Measurements from ENCODE around the gene CDK15.

The CDK15 gene

DNA sequence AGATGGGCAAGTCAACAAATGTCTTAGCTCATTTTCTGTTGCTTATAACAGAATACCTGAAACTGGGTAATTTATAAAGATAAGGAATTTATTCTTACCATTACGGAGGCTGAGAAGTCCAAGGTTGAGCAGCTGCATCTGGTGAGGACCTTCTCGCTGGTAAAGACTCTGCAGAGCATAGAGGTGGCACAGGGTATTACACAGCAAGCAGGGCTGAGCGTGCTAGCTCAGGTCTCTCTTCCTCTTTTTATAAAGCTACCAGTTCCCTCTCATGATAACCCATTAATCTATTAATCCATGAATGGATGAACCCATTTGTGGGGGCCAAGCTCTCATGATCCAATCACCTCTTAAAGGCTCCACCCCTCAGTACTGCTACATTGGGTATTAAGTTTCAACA lies 109.1 kb downstream of the CDK15 start:
- no peaks in the 10 kb centered on the region; the same call in 1 of the 2 replicates for H3K36me3 ChIP-seq (ENCODE audit: insufficient read depth, low read length)
- no peak overlapping the region for H3K9ac ChIP-seq (ENCODE audit: low read depth, low read length)
- no peak overlapping the region for H3K27ac ChIP-seq (ENCODE audit: low read depth, low read length)
- no peak overlapping the region for H3K4me3 ChIP-seq (ENCODE audit: low read length)
- H3K27me3 ChIP-seq (ENCODE audit: insufficient read depth, low read length) = no peaks in the 10 kb centered on the region
- 89% methylated on average over 3 of the region's 3 CpGs for WGBS
- peaks cover 11% of the 10 kb centered on the region; the same call in 1 of the 2 replicates for H3K4me1 ChIP-seq (ENCODE audit: insufficient read depth, low read length)
- H3K9me3 ChIP-seq (ENCODE audit: insufficient read depth, low read depth, low read length) = no peaks in the 10 kb centered on the region

DNA sequence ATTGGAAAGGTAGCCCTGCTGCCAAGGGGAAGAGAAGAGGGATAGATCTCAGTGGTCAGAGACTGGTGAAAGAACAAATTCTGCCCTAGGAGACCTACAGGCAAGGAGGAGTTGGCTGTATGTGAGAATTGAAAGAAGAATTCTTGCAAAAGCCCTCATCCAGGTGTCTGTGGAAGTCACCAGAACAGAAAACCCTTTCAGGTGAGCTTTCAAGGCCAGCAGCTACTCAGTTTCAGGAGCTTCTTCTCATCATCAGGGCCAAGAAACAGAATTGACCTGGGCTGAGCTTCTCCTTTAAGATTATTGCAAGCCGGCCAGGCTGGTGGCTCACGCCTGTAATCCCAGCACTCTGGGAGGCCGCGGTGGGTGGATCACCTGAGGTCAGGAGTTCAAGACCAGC lies 110.2 kb downstream of the CDK15 start:
- Histone ChIP-seq H3K4me3 (ENCODE audit: low read length) (no peak overlapping the region), H3K27ac (ENCODE audit: low read depth, low read length) (no peak overlapping the region), H3K9me3 (ENCODE audit: insufficient read depth, low read depth, low read length) (no peaks in the 10 kb centered on the region), H3K9ac (ENCODE audit: low read depth, low read length) (no peak overlapping the region), H3K36me3 (ENCODE audit: insufficient read depth, low read length) (no peaks in the 10 kb centered on the region; the same call in 1 of the 2 replicates), H3K27me3 (ENCODE audit: insufficient read depth, low read length) (no peaks in the 10 kb centered on the region), H3K4me1 (ENCODE audit: insufficient read depth, low read length) (0 out of 2 replicates have a peak, but pooled peaks cover 3% of the 10 kb centered on the region)
- 90% methylated on average over 4 of the region's 4 CpGs for WGBS

DNA sequence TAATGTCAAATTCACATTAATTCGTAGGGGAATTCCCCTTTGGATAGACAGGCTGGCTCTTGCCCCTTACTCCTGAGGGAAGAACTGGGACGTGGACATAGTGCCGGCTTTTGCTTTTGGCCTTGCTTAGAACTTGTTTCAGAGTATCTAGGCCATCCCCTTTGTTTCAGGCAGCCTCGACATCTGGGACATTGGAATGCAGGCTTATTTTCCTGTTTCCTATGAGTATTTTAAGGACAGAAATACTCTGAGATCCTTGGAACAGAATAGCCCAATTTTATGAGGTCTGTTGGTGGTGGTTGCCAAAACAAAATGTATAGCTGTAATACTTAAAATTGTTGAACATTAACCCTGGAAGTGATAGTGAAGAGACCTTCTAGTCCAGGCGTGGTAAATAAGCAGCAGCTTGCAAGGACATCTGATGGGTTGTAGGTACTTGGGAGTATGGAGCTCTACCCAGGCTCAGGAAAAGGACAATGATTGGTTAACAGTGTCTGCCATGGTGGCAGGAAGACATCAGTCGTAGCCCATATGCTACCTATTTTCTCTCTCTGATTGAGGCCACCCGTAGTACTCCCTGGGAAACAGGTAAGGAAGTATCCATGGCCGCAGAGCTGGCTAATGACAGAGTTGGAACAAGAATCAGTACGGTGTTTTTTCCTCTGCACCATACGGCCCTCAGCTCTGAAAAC lies 112.4 kb downstream of the CDK15 start:
- 89% methylated on average over 10 of the region's 10 CpGs for WGBS

DNA sequence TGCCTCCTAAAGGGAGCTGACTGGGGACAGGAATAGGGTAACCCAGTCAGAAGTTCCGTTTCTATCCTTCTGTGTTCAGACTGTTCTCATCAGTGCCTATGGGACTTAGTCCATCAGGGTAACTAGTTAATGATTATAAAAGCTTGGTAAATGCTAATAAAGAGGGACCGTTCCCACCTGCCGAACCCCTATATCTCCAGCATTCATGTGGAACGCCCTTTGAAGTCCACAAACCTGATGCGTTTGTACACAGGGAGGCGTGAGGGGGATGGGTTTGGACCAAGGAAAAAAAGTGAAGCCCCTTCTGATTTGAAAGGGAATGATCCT lies 112.9 kb downstream of the CDK15 start:
- peaks cover 11% of the 10 kb centered on the region for H3K4me1 ChIP-seq (ENCODE audit: insufficient read depth, low read length)
- no peaks in the 10 kb centered on the region; the same call in 1 of the 2 replicates for H3K36me3 ChIP-seq (ENCODE audit: insufficient read depth, low read length)
- H3K9ac ChIP-seq (ENCODE audit: low read depth, low read length) = no peak overlapping the region
- no peak overlapping the region for H3K4me3 ChIP-seq (ENCODE audit: low read length)
- WGBS = 95% methylated on average over 6 of the region's 6 CpGs
- H3K9me3 ChIP-seq (ENCODE audit: insufficient read depth, low read depth, low read length) = no peaks in the 10 kb centered on the region
- H3K27me3 ChIP-seq (ENCODE audit: insufficient read depth, low read length) = no peaks in the 10 kb centered on the region
- no peak overlapping the region for H3K27ac ChIP-seq (ENCODE audit: low read depth, low read length)

More for the DNA sequence above, 112.4 kb downstream of the CDK15 start:
- H3K27ac ChIP-seq (ENCODE audit: low read depth, low read length) = no peak overlapping the region
- H3K9ac ChIP-seq (ENCODE audit: low read depth, low read length) = no peak overlapping the region
- no peaks in the 10 kb centered on the region for H3K9me3 ChIP-seq (ENCODE audit: insufficient read depth, low read depth, low read length)
- H3K4me1 ChIP-seq (ENCODE audit: insufficient read depth, low read length) = peaks cover 6% of the 10 kb centered on the region
- H3K36me3 ChIP-seq (ENCODE audit: insufficient read depth, low read length) = no peaks in the 10 kb centered on the region; the same call in 1 of the 2 replicates
- no peak overlapping the region for H3K4me3 ChIP-seq (ENCODE audit: low read length)
- no peaks in the 10 kb centered on the region for H3K27me3 ChIP-seq (ENCODE audit: insufficient read depth, low read length)

DNA sequence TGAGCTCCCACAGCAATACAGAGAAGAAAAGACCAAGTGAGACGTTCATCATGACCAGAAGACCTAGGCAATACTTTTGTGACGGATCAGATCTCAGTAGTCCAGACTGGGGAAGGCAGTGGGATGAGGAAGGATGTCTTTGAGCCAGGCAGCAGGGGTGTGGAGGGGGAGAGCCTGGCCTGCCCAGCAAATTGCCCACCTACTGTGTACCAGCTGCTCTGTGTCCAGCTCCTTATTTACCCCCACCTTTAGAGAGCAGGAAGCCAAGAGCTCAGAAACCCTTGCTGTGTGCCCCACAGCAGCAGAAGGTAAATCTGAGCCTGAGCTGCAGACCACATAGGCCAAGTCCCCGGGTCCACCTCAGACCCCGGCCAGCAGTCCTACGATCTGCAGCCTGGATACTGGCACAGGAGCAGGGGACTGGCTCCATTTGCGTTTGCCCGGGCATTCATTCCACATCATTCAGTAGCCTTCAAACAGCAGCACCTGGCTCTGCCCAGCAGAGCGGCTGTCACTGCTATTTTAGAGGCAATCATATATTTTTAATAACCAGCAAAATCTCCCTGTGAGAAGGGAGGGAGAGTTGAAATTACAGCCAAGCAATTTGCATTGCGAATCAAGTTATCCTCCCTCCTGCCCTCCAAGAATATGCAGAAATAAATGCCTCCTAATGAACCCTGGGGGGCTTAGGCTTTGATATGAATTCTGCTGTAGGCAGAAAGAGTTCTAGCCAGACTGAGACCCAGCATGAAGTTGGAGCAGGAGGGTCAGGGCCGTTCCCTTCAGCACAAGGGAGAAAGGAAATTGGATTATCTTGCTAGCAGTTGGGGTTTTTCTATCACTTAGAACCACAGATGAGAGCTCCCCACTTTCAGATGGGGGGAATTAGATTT lies 117.3 kb downstream of the CDK15 start:
- Histone ChIP-seq H3K27ac (ENCODE audit: low read depth, low read length) (no peak overlapping the region), H3K4me3 (ENCODE audit: low read length) (no peak overlapping the region), H3K27me3 (ENCODE audit: insufficient read depth, low read length) (no peaks in the 10 kb centered on the region), H3K9me3 (ENCODE audit: insufficient read depth, low read depth, low read length) (no peaks in the 10 kb centered on the region), H3K9ac (ENCODE audit: low read depth, low read length) (no peak overlapping the region), H3K36me3 (ENCODE audit: insufficient read depth, low read length) (no peaks in the 10 kb centered on the region), H3K4me1 (ENCODE audit: insufficient read depth, low read length) (peaks cover 14% of the 10 kb centered on the region)
- 59% methylated on average over 9 of the region's 10 CpGs for WGBS

DNA sequence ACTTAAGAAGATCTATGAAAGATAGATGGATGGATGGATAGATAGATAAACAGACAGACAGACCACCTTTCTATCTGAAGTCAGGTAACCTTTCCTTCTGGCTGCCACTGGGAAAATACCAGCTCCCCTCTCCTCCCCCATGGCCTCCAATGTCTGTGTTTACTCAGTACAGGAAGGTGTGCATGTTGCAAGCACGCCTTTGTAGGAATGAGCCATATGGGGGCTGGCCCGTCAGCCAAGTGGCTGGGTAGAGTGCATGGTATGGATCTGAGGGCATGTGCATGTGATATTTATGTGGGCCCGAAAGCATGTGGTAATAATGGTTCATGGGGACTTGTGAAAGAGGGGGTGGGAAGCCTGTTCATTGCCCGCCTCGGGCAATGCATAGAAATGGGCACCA lies 118.1 kb downstream of the CDK15 start:
- no peaks in the 10 kb centered on the region for H3K36me3 ChIP-seq (ENCODE audit: insufficient read depth, low read length)
- no peak overlapping the region for H3K9ac ChIP-seq (ENCODE audit: low read depth, low read length)
- H3K4me3 ChIP-seq (ENCODE audit: low read length) = no peak overlapping the region
- H3K27me3 ChIP-seq (ENCODE audit: insufficient read depth, low read length) = no peaks in the 10 kb centered on the region
- WGBS = 87% methylated on average over 5 of the region's 5 CpGs
- H3K4me1 ChIP-seq (ENCODE audit: insufficient read depth, low read length) = peaks cover 14% of the 10 kb centered on the region
- no peaks in the 10 kb centered on the region for H3K9me3 ChIP-seq (ENCODE audit: insufficient read depth, low read depth, low read length)
- H3K27ac ChIP-seq (ENCODE audit: low read depth, low read length) = no peak overlapping the region

DNA sequence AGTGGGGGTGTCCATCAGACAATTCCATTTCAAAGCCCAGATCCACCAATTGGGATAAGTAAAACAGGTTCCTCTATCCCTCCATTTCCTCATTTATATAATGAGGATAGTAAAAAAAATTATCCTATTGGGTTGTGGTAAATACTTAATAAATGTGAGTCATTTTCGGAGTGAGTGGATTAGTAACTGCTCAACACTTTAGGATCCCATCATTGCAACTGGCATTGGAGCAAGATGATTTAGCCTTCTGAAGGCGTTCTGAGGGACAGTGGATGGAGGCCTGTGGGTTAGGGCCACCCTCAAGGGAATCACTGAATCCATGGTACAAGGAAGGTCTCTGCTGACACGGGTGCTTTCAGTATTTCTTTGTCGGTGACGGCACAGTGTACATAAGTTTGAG lies 118.7 kb downstream of the CDK15 start:
- Histone ChIP-seq H3K27me3 (ENCODE audit: insufficient read depth, low read length) (no peaks in the 10 kb centered on the region), H3K27ac (ENCODE audit: low read depth, low read length) (no peak overlapping the region), H3K36me3 (ENCODE audit: insufficient read depth, low read length) (no peaks in the 10 kb centered on the region), H3K9ac (ENCODE audit: low read depth, low read length) (no peak overlapping the region), H3K4me1 (ENCODE audit: insufficient read depth, low read length) (peaks cover 17% of the 10 kb centered on the region), H3K9me3 (ENCODE audit: insufficient read depth, low read depth, low read length) (no peaks in the 10 kb centered on the region), H3K4me3 (ENCODE audit: low read length) (no peak overlapping the region)
- 96% methylated on average over 5 of the region's 5 CpGs for WGBS

DNA sequence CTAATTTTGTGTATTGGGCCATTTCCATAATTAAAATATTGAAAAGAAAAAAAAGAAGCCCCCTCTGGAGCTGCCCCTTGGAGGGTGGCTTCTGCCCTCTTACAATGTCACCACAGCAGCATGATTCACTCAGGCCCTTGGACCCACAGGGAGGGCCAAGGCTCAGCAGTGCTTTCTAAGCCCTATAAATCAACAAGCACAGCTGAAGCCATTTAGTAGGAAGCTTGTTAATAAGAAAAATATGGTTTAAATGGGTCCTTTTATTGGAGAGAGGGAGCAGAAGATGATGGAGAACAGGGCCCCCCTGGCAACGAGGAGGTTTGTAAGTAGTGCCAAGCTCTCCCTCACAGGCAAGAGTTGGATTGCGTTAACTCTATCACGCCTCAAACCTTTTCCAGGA lies 119.7 kb downstream of the CDK15 start:
- WGBS = 94% methylated on average over 3 of the region's 3 CpGs
- Histone ChIP-seq H3K4me3 (ENCODE audit: low read length) (no peak overlapping the region), H3K4me1 (ENCODE audit: insufficient read depth, low read length) (peaks cover 19% of the 10 kb centered on the region), H3K27me3 (ENCODE audit: insufficient read depth, low read length) (no peaks in the 10 kb centered on the region), H3K9me3 (ENCODE audit: insufficient read depth, low read depth, low read length) (no peaks in the 10 kb centered on the region), H3K36me3 (ENCODE audit: insufficient read depth, low read length) (no peaks in the 10 kb centered on the region), H3K9ac (ENCODE audit: low read depth, low read length) (no peak overlapping the region), H3K27ac (ENCODE audit: low read depth, low read length) (no peak overlapping the region)

DNA sequence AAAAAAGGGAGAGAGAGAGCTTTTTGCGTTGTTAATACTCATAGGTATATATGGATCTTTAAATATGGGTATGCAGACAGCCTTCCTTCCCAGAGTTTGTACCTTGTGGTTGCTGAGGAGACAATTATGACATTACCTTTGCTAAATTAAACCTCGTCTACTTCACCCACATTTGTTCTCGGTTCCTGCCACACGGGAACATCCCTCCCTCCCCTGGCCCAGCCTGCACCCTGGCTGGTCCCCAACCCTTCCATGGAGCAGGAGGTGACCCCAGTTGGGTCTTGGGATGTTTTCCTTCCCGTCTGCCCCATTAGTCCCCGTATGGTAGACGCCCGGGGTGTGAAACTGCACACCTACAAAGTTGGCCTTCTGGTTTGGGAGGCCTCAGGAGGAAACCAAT lies 122.0 kb downstream of the CDK15 start:
- Histone ChIP-seq H3K9me3 (ENCODE audit: insufficient read depth, low read depth, low read length) (no peaks in the 10 kb centered on the region), H3K9ac (ENCODE audit: low read depth, low read length) (no peak overlapping the region), H3K27me3 (ENCODE audit: insufficient read depth, low read length) (no peaks in the 10 kb centered on the region), H3K4me1 (ENCODE audit: insufficient read depth, low read length) (peaks cover 28% of the 10 kb centered on the region), H3K27ac (ENCODE audit: low read depth, low read length) (no peak overlapping the region), H3K36me3 (ENCODE audit: insufficient read depth, low read length) (no peaks in the 10 kb centered on the region), H3K4me3 (ENCODE audit: low read length) (no peak overlapping the region)
- WGBS = 91% methylated on average over 8 of the region's 8 CpGs

DNA sequence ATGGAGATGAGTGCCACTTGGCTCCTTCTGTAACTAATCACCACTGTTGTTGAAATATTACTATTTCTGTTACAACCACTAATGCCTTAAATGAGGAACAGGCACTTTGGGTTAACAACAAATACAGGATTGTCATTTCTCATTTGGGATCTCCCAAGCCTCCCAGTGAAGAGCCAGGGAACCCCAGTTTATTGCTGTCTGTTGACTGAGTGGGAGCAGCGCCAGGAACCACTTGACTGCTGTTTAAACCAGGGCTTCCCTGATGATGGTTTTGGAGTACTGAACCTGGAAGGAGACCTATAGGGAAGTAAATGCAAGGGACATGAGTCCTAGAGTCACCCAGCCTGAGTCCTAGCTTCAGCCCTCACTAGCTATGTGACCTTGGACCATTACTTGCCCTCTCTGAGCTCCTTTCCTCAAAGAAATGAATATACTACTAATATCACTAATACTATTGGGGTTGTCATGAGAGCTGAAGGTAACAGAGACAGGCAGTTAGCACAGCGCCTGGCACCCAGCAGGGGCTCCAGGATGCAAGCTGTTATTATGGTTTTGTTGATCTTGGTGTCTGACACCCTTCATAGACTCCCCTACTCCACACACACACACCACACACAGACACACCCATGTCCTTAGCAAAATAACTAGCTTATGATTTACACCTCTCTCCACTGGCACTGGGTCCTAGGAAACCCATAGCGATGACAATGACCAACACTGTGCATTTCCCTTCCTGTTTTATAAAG lies 123.1 kb downstream of the CDK15 start:
- H3K9me3 ChIP-seq (ENCODE audit: insufficient read depth, low read depth, low read length) = no peaks in the 10 kb centered on the region
- H3K27me3 ChIP-seq (ENCODE audit: insufficient read depth, low read length) = no peaks in the 10 kb centered on the region
- WGBS = 93% methylated on average over 3 of the region's 3 CpGs
- no peaks in the 10 kb centered on the region for H3K36me3 ChIP-seq (ENCODE audit: insufficient read depth, low read length)
- no peak overlapping the region for H3K27ac ChIP-seq (ENCODE audit: low read depth, low read length)
- H3K9ac ChIP-seq (ENCODE audit: low read depth, low read length) = no peak overlapping the region
- no peak overlapping the region for H3K4me3 ChIP-seq (ENCODE audit: low read length)
- H3K4me1 ChIP-seq (ENCODE audit: insufficient read depth, low read length) = peaks cover 24% of the 10 kb centered on the region

DNA sequence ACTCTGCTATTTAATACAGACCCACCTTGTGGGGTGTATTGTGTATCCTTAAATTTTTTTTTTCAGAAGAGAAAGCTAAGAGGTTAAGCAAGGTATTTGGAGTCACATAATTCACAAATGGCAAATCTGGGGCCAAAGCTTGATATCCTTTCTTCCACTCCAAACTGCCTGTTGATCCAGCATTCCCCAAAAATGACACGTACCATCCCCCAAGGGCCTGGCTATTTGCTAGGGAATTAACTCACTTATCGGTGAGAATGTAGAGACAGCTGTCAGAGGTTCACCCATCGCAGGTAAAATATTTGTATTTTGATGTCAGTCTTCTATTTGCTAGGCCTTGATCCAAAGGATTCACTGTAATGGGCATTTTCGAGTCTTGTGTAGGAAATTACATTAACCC lies 123.7 kb downstream of the CDK15 start:
- 91% methylated on average over 4 of the region's 4 CpGs for WGBS

More for the DNA sequence above, 123.7 kb downstream of the CDK15 start:
- H3K36me3 ChIP-seq (ENCODE audit: insufficient read depth, low read length) = no peaks in the 10 kb centered on the region
- peaks cover 22% of the 10 kb centered on the region for H3K4me1 ChIP-seq (ENCODE audit: insufficient read depth, low read length)
- H3K27me3 ChIP-seq (ENCODE audit: insufficient read depth, low read length) = no peaks in the 10 kb centered on the region
- no peak overlapping the region for H3K4me3 ChIP-seq (ENCODE audit: low read length)
- no peak overlapping the region for H3K9ac ChIP-seq (ENCODE audit: low read depth, low read length)
- no peaks in the 10 kb centered on the region for H3K9me3 ChIP-seq (ENCODE audit: insufficient read depth, low read depth, low read length)
- H3K27ac ChIP-seq (ENCODE audit: low read depth, low read length) = no peak overlapping the region
